ENCODE results near the gene NUS1.
A peak's percentile ranks its signal among the peaks of the same experiment; 100 is the strongest.

The NUS1 gene

DNA sequence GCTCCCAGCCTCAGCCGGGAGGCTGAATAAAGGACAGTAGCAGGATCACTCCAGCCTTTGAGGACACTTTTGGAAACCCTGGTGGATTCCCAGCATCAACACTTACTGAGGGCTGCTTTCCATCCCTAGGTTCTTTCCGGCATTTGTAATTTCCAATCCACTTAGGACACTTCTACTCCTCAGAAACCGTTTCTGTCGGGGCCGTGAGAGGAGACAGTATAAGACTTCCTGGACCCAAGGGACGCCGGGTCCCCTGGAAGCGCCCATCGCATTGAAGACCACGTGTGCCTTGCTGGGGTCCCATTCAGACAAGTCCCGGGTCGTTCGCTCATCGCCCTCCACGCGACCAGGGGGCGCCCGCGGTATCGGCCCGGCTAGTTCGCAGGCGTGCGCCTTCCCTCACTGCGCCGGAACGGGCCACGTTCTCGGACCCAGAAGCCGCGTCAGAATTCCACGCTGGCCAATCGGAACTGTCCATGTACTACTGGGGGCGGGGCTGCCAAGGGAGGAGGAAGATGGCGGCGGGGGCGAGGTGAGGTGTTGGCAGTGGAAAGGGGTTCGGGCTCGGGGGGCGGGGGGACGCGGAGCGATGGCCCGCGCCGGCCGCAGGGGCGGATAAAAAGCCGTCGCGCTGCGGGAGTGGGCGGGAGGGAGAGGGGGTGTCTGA lies at the start of gene NUS1:
Gene NUS1 (plus strand): TSS at position 479 of the 667 bp plus-strand sequence. CDS start 202 bp downstream, outside the sequence.
- Histone ChIP-seq H3K4me1 (ENCODE audit: control insufficient read depth, insufficient read depth, low read length) (no peaks in the 10 kb centered on the region), H3K4me3 (ENCODE audit: low read depth, low read length) (peak within 1 kb of the TSS; percentile 63), H3K27ac (ENCODE audit: extremely low read depth, low read depth, low read length) (no peak within 1 kb of the TSS; the same call in 1 of the 2 replicates), H3K36me3 (ENCODE audit: control insufficient read depth in 2 of 2, insufficient read depth in 1 of 2, low read length in 2 of 2) (peaks cover 0 to 19% of the 10 kb centered on the region in 2 experiments; a peak in 1 of 3 replicates), H3K9me3 (ENCODE audit: control insufficient read depth, insufficient read depth, low read depth, low read length) (no peaks in the 10 kb centered on the region)
- POLR2A ChIA-PET = interaction anchor here (0.6 kb wide), 2 partner anchors 17 to 74 kb away, joined by 3 to 5 read pairs; no protein-coding TSS in a partner anchor
- CTCF ChIA-PET = interaction anchor here (0.7 to 0.8 kb wide), 3 partner anchors 44 to 865 kb away, joined by 3 to 5 read pairs (median 4); no protein-coding TSS in a partner anchor
- TF ChIP-seq YY2 (tag by site-specific recombination; IDR thresholded peaks at IDR 0.05) (peak; percentile 80), SP7 (tag by site-specific recombination; IDR thresholded peaks at IDR 0.05) (peak; percentile 79), ZNF211 (tag by site-specific recombination; IDR thresholded peaks at IDR 0.05; ENCODE audit: low read depth) (no peak), ZNF350 (tag by site-specific recombination; IDR thresholded peaks at IDR 0.05) (0 out of 2 replicates have a peak, but pooled peaks have one; percentile 38), ZBTB26 (tag by site-specific recombination; optimal IDR thresholded peaks at IDR 0.05) (peak; percentile 74), SETDB1 (IDR thresholded peaks at IDR 0.05; ENCODE audit: insufficient read length, low read length) (peak; percentile 26), ZNF112 (tag by site-specific recombination; IDR thresholded peaks at IDR 0.05) (no peak), KLF8 (tag by site-specific recombination; IDR thresholded peaks at IDR 0.05) (peak; percentile 74), ZBTB11 (tag by site-specific recombination; conservative IDR thresholded peaks at IDR 0.05; ENCODE audit: low read depth) (peak; percentile 97), ZNF510 (tag by site-specific recombination; IDR thresholded peaks at IDR 0.05; ENCODE audit: insufficient replicate concordance) (no peak), ZNF48 (tag by site-specific recombination; IDR thresholded peaks at IDR 0.05) (no peak), ZNF558 (tag by site-specific recombination; IDR thresholded peaks at IDR 0.05) (no peak), ZBTB17 (tag by site-specific recombination; IDR thresholded peaks at IDR 0.05) (peak; percentile 38), ZEB2 (tag by site-specific recombination; IDR thresholded peaks at IDR 0.05) (peak; percentile 76), ZNF24 (tag by site-specific recombination; IDR thresholded peaks at IDR 0.05) (peak; percentile 75), ZNF76 (tag by site-specific recombination; IDR thresholded peaks at IDR 0.05; ENCODE audit: borderline replicate concordance, low read depth) (peak; percentile 73), ZNF692 (tag by site-specific recombination; IDR thresholded peaks at IDR 0.05) (peak; percentile 86), ZNF600 (tag by site-specific recombination; IDR thresholded peaks at IDR 0.05) (peak; percentile 85), PRDM1 (tag by site-specific recombination; IDR thresholded peaks at IDR 0.05) (no peak), ZSCAN18 (tag by site-specific recombination; IDR thresholded peaks at IDR 0.05) (0 out of 2 replicates have a peak, but pooled peaks have one; percentile 18)
- TF ChIP-seq, protein P1, sequence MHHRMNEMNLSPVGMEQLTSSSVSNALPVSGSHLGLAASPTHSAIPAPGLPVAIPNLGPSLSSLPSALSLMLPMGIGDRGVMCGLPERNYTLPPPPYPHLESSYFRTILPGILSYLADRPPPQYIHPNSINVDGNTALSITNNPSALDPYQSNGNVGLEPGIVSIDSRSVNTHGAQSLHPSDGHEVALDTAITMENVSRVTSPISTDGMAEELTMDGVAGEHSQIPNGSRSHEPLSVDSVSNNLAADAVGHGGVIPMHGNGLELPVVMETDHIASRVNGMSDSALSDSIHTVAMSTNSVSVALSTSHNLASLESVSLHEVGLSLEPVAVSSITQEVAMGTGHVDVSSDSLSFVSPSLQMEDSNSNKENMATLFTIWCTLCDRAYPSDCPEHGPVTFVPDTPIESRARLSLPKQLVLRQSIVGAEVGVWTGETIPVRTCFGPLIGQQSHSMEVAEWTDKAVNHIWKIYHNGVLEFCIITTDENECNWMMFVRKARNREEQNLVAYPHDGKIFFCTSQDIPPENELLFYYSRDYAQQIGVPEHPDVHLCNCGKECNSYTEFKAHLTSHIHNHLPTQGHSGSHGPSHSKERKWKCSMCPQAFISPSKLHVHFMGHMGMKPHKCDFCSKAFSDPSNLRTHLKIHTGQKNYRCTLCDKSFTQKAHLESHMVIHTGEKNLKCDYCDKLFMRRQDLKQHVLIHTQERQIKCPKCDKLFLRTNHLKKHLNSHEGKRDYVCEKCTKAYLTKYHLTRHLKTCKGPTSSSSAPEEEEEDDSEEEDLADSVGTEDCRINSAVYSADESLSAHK (tag by site-specific recombination; IDR thresholded peaks at IDR 0.05) = peak; percentile 44
- TF ChIP-seq, protein P2, sequence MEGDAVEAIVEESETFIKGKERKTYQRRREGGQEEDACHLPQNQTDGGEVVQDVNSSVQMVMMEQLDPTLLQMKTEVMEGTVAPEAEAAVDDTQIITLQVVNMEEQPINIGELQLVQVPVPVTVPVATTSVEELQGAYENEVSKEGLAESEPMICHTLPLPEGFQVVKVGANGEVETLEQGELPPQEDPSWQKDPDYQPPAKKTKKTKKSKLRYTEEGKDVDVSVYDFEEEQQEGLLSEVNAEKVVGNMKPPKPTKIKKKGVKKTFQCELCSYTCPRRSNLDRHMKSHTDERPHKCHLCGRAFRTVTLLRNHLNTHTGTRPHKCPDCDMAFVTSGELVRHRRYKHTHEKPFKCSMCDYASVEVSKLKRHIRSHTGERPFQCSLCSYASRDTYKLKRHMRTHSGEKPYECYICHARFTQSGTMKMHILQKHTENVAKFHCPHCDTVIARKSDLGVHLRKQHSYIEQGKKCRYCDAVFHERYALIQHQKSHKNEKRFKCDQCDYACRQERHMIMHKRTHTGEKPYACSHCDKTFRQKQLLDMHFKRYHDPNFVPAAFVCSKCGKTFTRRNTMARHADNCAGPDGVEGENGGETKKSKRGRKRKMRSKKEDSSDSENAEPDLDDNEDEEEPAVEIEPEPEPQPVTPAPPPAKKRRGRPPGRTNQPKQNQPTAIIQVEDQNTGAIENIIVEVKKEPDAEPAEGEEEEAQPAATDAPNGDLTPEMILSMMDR (tag by site-specific recombination; IDR thresholded peaks at IDR 0.05) = peak; percentile 95
- TF ChIP-seq, protein P3, sequence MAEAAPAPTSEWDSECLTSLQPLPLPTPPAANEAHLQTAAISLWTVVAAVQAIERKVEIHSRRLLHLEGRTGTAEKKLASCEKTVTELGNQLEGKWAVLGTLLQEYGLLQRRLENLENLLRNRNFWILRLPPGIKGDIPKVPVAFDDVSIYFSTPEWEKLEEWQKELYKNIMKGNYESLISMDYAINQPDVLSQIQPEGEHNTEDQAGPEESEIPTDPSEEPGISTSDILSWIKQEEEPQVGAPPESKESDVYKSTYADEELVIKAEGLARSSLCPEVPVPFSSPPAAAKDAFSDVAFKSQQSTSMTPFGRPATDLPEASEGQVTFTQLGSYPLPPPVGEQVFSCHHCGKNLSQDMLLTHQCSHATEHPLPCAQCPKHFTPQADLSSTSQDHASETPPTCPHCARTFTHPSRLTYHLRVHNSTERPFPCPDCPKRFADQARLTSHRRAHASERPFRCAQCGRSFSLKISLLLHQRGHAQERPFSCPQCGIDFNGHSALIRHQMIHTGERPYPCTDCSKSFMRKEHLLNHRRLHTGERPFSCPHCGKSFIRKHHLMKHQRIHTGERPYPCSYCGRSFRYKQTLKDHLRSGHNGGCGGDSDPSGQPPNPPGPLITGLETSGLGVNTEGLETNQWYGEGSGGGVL (tag by site-specific recombination; IDR thresholded peaks at IDR 0.05) = no peak
